Common myeloid progenitor, CD34-positive (primary cell): Measurements from ENCODE around the gene ZNF154. TPM values are rescaled to one million over a fixed set of nuclear protein-coding genes. Genes with fewer than 3 reads are reported as not detected.

Source experiments
- CTCF ChIA-PET: fragments of 350-600 bp; sonication (Branson Sonifier 250); formaldehyde crosslinking; loops from one replicate; lab custom pipeline; 2021; ENCODE audit warnings: antibody characterized with exemption; lab: Charles Lee
- POLR2A ChIA-PET: fragments of 350-600 bp; sonication (Branson Sonifier 250); formaldehyde crosslinking; loops from one replicate; lab custom pipeline; 2021; ENCODE audit warnings: antibody characterized with exemption; lab: Charles Lee
- DNase-seq, 3 donors: peaks; one replicate each; pipeline versions ENCODE4 v3.0.0 to v3.0.0-alpha.2; 2013
- H3K27ac ChIP-seq, 2 experiments: 1 replicate in 1 of 2; 2 replicates in 1 of 2; pipeline ENCODE4 v1.7.0; 2013; ENCODE audit warnings: inconsistent platforms in 2 of 2, low read length in 2 of 2, mild to moderate bottlenecking in 2 of 2, low read depth in 1 of 2, moderate library complexity in 1 of 2; ENCODE audit not compliant: severe bottlenecking in 2 of 2, insufficient read depth in 1 of 2, poor library complexity in 1 of 2
- H3K27me3 ChIP-seq, 5 experiments: replicated peaks in 2 of 5; 1 replicate in 3 of 5; 2 replicates in 2 of 5; pipeline versions ENCODE4 v1.6.1 to v1.7.0; 2013; ENCODE audit warnings: low read length in 4 of 5, mild to moderate bottlenecking in 2 of 5, moderate library complexity in 2 of 5, inconsistent platforms in 1 of 5; ENCODE audit not compliant: insufficient read depth in 5 of 5, control insufficient read depth in 4 of 5
- H3K36me3 ChIP-seq, 4 experiments: 1 replicate in 2 of 4; 2 replicates in 2 of 4; pipeline versions ENCODE4 v1.6.1 to v1.7.0; 2013; ENCODE audit warnings: low read length in 3 of 4, control low read depth in 1 of 4, mild to moderate bottlenecking in 1 of 4; ENCODE audit not compliant: control insufficient read depth in 4 of 4, insufficient read depth in 4 of 4
- H3K4me1 ChIP-seq, 4 experiments: 1 replicate in 3 of 4; 2 replicates in 1 of 4; pipeline versions ENCODE4 v1.6.1 to v1.7.1; 2013; ENCODE audit warnings: low read length in 3 of 4, mild to moderate bottlenecking in 3 of 4, control low read depth in 1 of 4, inconsistent platforms in 1 of 4, moderate library complexity in 1 of 4; ENCODE audit not compliant: control insufficient read depth in 4 of 4, insufficient read depth in 4 of 4; ENCODE audit errors: control extremely low read depth in 1 of 4
- H3K4me3 ChIP-seq, 7 experiments: 1 replicate in 4 of 7; 2 replicates in 3 of 7; pipeline versions ENCODE4 v1.5.1 to v1.7.0; 2013; ENCODE audit warnings: mild to moderate bottlenecking in 7 of 7, low read length in 6 of 7, moderate library complexity in 6 of 7, inconsistent platforms in 2 of 7, low read depth in 2 of 7, control low read depth in 1 of 7; ENCODE audit not compliant: insufficient read depth in 4 of 7, control insufficient read depth in 1 of 7; ENCODE audit errors: extremely low read depth in 1 of 7
- H3K9me3 ChIP-seq, 5 experiments: 1 replicate in 4 of 5; 2 replicates in 1 of 5; pipeline versions ENCODE4 v1.6.1 to v1.7.1; 2013; ENCODE audit warnings: low read length in 4 of 5, mild to moderate bottlenecking in 2 of 5, inconsistent platforms in 1 of 5, low read depth in 1 of 5, moderate library complexity in 1 of 5; ENCODE audit not compliant: control insufficient read depth in 4 of 5, insufficient read depth in 2 of 5; ENCODE audit errors: control extremely low read depth in 1 of 5
- WGBS: methylation state at CpG from one replicate; pipeline ENCODE4 v1.1.5; 2013; ENCODE audit not compliant: insufficient coverage; 5-methylcytosine and 5-hydroxymethylcytosine counted together
- polyA plus RNA-seq: library from polyadenylated mRNA; unstranded; fragments of 120-200 nt; gene quantifications from one replicate; pipeline ENCODE4 v1.2.1, GENCODE V29; 2013

ZNF154 gene
- polyA plus RNA-seq, result 20.4 TPM

DNA sequence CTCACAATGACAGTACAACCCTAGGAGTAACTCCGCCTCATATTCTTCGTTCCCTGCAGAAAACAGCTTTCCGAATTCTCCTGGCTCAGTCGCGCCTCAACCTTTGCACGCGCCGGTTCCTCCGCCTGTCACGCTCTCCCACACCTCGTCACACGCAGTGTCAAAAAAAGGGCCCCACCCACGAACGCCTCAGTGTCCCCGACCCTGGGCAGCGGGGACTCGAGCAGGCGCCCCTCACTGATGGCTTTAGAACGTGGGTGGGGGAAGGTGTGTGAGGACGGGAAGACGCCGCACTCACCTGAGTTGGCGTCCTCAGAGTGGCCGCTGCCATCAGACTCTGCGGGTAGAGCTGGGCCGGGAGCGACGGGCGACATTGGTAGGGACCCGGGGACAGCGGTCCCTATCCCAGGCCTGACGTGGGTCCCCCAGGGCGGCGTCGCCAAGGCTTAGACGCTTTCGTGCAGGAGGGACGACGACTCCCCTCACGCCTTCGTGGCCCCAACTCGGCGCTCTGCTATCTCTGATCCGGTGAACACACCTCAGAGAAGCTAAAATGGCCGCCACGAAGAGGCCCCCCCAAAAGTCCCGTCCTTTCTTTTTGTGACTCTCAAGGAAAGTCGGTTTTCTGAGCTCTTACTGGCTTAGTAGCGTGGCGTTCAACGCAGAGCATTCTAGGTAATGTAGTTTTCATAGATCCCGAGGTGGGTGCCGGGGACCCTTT is at the start of gene ZNF154:
Gene ZNF154, minus strand, starts transcription at position 564 of the 721 bp plus-strand sequence. Its CDS starts 233 bp downstream, at position 331.
- CTCF ChIA-PET, result interaction anchor here (0.9 to 1.6 kb wide), 3 partner anchors 9 to 131 kb away, joined by 3 to 4 read pairs (median 3); partner anchors contain the start of gene ZNF551
- Histone ChIP-seq H3K27ac (peak within 1 kb of the TSS; percentile 89 to 90), H3K4me3 (peak within 1 kb of the TSS; percentile 58 to 95 (median 74)), H3K36me3 (peaks cover 15 to 34% (median 25%) of the 10 kb centered on the region in 4 experiments), H3K27me3 (no peaks in the 10 kb centered on the region), H3K9me3 (peaks cover 0 to 29% (median 21%) of the 10 kb centered on the region in 5 experiments), H3K4me1 (peaks cover 0 to 21% (median 3%) of the 10 kb centered on the region in 4 experiments)
- peak; percentile 87 to 96 (median 95) for DNase-seq
- 3% methylated on average over 42 of the region's 53 CpGs for WGBS
- POLR2A ChIA-PET, result interaction anchor here (0.6 to 1.1 kb wide), 3 partner anchors 27 to 273 kb away, joined by 3 to 4 read pairs (median 3); partner anchors contain the start of genes ZNF551 and ZNF749

- 100% methylated on average over 1 of the region's 2 CpGs for WGBS
- ChIA-PET CTCF (no interaction called here), POLR2A (no interaction called here)
- Histone ChIP-seq H3K4me1 (no peaks in the 10 kb centered on the region), H3K27ac (no peak overlapping the region), H3K4me3 (no peak overlapping the region), H3K27me3 (no peaks in the 10 kb centered on the region), H3K9me3 (peaks cover 25 to 38% (median 28%) of the 10 kb centered on the region in 5 experiments), H3K36me3 (peaks cover 51 to 86% (median 75%) of the 10 kb centered on the region in 4 experiments)
- no peak for DNase-seq
These were observed 48.9 kb upstream of the ZNF154 start for GRCh38 chr19:57757941-57758340.

GRCh38 chr19:57755031-57755430 is 46.0 kb upstream of the ZNF154 start:
- WGBS, result 90% methylated on average over 4 of the region's 4 CpGs
- POLR2A ChIA-PET, result no interaction called here
- Histone ChIP-seq H3K4me3 (no peak overlapping the region), H3K27me3 (no peaks in the 10 kb centered on the region), H3K27ac (no peak overlapping the region), H3K4me1 (no peaks in the 10 kb centered on the region), H3K36me3 (peaks cover 66 to 97% (median 90%) of the 10 kb centered on the region in 4 experiments), H3K9me3 (peaks cover 28 to 66% (median 53%) of the 10 kb centered on the region in 5 experiments)
- CTCF ChIA-PET, result interaction anchor here (1.4 to 1.8 kb wide), 2 partner anchors 8 to 9 kb away, joined by 6 read pairs; partner anchors contain the start of gene ZNF776
- DNase-seq, result no peak

DNA sequence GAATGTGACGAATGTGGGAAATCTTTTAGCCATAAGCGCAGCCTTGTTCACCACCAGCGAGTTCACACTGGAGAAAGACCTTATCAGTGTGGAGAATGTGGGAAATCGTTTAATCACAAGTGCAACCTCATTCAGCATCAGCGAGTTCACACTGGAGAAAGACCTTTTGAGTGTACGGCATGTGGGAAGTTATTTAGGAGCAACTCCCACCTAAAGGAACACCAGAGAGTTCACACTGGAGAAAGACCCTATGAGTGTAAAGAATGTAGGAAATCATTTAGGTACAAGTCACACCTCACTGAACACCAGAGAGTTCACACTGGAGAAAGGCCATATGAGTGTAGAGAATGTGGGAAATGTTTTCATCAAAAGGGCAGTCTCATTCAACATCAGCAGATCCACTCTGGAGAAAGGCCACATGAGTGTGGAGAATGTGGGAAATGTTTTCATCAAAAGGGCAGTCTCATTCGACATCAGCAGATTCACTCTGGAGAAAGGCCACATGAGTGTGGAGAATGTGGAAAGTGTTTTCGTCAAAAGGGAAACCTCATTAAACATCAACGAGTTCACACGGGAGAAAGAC is 45.2 kb upstream of the ZNF154 start:
- H3K9me3 ChIP-seq, result peaks cover 32 to 67% (median 61%) of the 10 kb centered on the region in 5 experiments
- CTCF ChIA-PET, result no interaction called here

GRCh38 chr19:57748029-57748428 is 39.0 kb upstream of the ZNF154 start:
- H3K36me3 ChIP-seq, result peaks cover 38 to 50% (median 47%) of the 10 kb centered on the region in 4 experiments
- ChIA-PET CTCF (interaction anchor here (2.3 kb wide), 1 partner anchor 8 kb away, joined by 6 read pairs; no protein-coding TSS in a partner anchor), POLR2A (interaction anchor here (0.6 kb wide), 1 partner anchor 73 kb away, joined by 3 read pairs; no protein-coding TSS in a partner anchor)
- H3K9me3 ChIP-seq, result peaks cover 13 to 42% (median 39%) of the 10 kb centered on the region in 5 experiments
- H3K4me3 ChIP-seq, result peak overlapping the region in 6 of 7 experiments; percentile 81 to 100 (median 97)
- peaks cover 0 to 15% (median 9%) of the 10 kb centered on the region in 4 experiments for H3K4me1 ChIP-seq
- no peak overlapping the region for H3K27ac ChIP-seq
- H3K27me3 ChIP-seq, result no peaks in the 10 kb centered on the region
- no peak for DNase-seq
- 95% methylated on average over 2 of the region's 3 CpGs for WGBS

More for the DNA sequence above, 45.2 kb upstream of the ZNF154 start:
- 98% methylated on average over 8 of the region's 10 CpGs for WGBS
- Histone ChIP-seq H3K4me1 (no peaks in the 10 kb centered on the region), H3K27ac (no peak overlapping the region), H3K4me3 (no peak overlapping the region), H3K27me3 (no peaks in the 10 kb centered on the region), H3K36me3 (peaks cover 68 to 97% (median 89%) of the 10 kb centered on the region in 4 experiments)
- DNase-seq, result no peak
- POLR2A ChIA-PET, result no interaction called here

- DNase-seq, result peak in 2 of 3 donors; percentile 16 to 48
- peaks cover 0 to 15% (median 9%) of the 10 kb centered on the region in 4 experiments for H3K4me1 ChIP-seq
- no peaks in the 10 kb centered on the region for H3K27me3 ChIP-seq
- ChIA-PET CTCF (interaction anchor here (1.3 to 2.3 kb wide), 2 partner anchors 9 to 13 kb away, joined by 3 to 6 read pairs; no protein-coding TSS in a partner anchor), POLR2A (interaction anchor here (0.6 to 1.5 kb wide), 4 partner anchors 8 to 73 kb away, joined by 3 to 5 read pairs (median 4); no protein-coding TSS in a partner anchor)
- WGBS, result 34% methylated on average over 4 of the region's 6 CpGs
- peaks cover 32 to 44% (median 41%) of the 10 kb centered on the region in 4 experiments for H3K36me3 ChIP-seq
- peak overlapping the region; percentile 81 to 100 (median 97) for H3K4me3 ChIP-seq
- peaks cover 13 to 36% (median 33%) of the 10 kb centered on the region in 5 experiments for H3K9me3 ChIP-seq
- peak overlapping the region; percentile 85 to 92 for H3K27ac ChIP-seq
These were observed 38.4 kb upstream of the ZNF154 start for GRCh38 chr19:57747472-57747807.
